Hematopoietic multipotent progenitor cell treated with erythropoietin and hydrocortisone succinate and interleukin-3 and kit ligand, for 8 days (in vitro differentiated cells): ENCODE data around the gene FCHO1.

Experiments
- DNase-seq: peaks from one replicate; pipeline ENCODE4 v3.0.0-alpha.2; 2015

FCHO1 gene, protein sequence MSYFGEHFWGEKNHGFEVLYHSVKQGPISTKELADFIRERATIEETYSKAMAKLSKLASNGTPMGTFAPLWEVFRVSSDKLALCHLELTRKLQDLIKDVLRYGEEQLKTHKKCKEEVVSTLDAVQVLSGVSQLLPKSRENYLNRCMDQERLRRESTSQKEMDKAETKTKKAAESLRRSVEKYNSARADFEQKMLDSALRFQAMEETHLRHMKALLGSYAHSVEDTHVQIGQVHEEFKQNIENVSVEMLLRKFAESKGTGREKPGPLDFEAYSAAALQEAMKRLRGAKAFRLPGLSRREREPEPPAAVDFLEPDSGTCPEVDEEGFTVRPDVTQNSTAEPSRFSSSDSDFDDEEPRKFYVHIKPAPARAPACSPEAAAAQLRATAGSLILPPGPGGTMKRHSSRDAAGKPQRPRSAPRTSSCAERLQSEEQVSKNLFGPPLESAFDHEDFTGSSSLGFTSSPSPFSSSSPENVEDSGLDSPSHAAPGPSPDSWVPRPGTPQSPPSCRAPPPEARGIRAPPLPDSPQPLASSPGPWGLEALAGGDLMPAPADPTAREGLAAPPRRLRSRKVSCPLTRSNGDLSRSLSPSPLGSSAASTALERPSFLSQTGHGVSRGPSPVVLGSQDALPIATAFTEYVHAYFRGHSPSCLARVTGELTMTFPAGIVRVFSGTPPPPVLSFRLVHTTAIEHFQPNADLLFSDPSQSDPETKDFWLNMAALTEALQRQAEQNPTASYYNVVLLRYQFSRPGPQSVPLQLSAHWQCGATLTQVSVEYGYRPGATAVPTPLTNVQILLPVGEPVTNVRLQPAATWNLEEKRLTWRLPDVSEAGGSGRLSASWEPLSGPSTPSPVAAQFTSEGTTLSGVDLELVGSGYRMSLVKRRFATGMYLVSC

DNA sequence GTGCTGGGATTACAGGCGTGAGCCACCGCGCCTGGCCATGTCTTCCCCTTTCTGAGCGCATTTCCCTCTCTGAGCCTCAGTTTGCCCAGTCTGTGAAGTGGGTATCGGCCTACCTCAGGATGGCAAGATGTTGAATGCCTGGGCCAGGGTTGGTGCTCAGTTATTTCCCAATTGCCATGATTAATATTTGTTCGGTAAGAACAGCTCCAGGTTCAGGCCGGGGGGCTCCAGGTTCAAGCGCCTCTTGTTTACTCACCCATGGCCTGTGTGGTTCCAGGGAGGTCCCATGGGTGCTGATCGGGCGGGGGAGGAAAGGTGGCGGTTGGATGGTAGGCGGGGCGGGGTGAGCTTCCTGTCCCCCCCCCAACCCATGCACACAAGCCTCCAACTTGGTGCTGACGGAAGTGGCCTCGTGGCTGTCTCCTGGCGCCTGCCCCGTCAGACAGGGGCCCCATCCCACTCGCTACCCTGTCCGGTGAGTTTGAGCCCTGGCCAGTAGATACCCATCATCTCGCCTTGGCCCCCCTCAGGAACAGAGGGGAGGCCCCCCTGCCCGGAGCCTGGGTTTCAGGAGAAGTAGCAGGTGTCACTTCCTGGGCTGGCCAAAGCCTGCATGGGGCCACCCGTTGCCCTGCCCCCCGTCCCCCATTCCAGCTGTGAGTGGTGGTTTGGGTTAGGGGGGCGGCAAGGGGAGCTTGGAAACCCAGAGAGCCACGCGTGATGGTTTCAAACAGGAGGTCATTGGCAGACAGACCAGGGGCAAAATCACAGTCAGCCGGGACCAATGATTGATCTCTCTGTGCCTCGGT, at the start of gene FCHO1:
Gene FCHO1, plus strand, starts transcription at position 375 of the 809 bp plus-strand sequence. CDS start 3,688 bp downstream, outside the sequence.
- DNase-seq, result peak; percentile 71

DNA sequence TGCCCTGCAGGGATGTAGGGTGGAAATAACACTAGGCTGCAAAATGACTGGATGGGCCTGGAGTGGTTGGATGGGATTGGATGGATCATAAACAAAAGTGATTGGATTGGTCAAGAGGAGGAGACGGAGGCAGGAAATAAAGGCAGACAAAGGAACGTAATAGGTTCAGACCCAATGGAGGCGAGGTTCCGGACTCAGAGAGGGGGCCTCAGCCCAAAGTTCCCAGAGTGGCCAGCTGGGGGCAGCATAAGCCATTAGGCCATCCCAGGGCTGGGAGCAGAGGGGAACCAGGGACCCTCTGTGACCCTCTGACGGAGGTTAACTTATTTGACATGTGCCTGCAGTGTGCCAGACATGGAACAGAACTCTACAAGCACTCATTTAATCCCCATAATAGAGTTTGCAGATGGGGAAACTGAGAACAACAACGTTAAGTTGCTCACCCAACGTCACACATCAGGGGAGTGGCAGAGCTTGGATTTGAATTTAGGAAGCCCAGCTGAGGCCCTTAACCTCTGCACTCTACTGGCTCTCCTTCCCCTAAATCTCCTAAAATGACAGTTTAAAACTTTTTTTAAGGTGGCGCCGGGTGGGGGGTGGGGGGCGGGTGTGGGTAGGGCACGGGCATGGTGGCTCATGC, 47.3 kb upstream of the FCHO1 start:
- DNase-seq, result peak; percentile 58

DNA sequence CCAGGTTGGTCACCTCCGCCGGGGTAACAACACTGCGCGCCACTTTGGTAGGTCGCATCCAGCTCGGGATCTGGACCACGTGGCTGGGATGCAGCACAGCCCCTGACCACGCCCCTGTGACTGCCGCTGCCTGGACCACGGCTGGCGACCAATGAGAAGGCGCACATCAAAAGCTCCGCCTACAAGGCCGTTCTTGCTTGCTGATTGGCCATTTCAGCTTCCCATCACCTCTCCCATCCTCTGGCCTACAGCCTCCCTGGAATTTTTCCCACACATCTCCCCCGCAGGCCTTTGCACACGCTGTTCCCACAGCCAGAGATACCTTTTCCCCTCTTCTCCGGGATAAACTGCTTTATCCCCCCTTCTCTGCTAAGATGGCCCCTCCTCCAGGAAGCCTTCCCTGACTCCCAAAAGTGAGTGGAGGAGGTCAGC, 44.5 kb upstream of the FCHO1 start:
- no peak for DNase-seq

DNA sequence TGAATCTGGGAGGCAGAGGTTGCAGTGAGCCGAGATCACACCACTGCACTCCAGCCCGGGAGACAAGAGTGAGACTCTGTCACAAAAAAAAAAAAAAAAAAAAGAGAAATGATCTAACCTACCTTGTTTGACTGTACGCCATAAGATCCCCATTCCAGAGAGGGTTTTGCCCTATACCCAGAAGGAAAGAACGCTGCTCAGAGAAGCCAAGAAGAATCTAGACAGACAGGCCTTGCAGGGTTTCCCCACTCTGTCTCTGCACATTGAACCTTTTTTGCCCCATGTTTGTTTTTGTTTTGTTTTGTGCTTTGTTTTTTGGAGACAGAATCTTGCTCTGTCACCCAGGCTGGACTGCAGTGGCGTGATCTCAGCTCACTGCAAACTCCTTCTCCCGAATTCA, 39.4 kb upstream of the FCHO1 start:
- DNase-seq, result no peak

DNA sequence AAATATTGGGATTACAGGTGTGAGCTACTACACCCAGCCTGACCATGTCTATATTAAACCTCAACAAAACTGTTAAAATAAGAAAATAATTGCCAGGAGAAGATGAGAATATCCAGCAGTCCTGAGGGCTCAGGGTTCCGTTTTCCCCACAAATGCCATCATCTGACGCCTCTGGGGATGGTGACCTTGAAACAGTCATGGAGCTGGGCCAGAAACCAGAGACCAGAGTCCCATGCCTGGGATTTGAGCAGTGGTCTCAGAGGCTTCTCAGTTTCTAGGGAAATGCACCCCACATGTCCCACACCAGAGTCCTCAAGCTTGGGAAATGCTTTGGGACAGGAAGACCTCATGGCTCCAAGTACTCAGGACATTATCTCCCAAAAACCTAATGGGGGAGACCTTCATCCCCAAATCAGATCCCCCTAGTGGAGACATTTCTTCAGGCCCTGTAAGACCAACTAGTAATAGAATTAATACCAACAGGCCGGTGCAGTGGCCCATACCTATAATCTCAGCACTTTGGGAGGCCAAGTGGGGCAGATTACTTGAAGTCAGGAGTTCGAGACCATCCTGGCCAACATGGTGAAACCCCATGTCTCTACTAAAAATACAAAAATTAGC, 34.9 kb upstream of the FCHO1 start:
- peak; percentile 9 for DNase-seq

DNA sequence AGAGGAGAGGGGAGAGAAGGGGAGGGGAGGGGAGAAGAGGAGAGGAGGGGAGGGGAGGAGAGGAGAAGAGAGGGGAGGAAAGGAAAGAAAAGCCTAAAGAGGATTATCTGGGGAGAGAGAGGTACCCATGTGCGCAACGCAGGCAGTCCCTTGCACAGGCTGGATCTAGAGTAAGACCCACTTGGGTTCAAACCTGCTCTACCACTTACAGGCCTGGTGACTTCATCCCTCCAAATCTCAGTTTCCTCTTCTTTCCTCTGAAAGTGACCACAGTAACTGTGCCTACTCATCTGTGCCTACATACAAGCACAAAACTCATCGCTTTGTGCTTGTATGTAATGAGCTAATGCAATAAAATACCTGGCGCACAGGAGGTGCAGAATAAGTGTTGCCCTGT, 32.7 kb upstream of the FCHO1 start:
- no peak for DNase-seq

DNA sequence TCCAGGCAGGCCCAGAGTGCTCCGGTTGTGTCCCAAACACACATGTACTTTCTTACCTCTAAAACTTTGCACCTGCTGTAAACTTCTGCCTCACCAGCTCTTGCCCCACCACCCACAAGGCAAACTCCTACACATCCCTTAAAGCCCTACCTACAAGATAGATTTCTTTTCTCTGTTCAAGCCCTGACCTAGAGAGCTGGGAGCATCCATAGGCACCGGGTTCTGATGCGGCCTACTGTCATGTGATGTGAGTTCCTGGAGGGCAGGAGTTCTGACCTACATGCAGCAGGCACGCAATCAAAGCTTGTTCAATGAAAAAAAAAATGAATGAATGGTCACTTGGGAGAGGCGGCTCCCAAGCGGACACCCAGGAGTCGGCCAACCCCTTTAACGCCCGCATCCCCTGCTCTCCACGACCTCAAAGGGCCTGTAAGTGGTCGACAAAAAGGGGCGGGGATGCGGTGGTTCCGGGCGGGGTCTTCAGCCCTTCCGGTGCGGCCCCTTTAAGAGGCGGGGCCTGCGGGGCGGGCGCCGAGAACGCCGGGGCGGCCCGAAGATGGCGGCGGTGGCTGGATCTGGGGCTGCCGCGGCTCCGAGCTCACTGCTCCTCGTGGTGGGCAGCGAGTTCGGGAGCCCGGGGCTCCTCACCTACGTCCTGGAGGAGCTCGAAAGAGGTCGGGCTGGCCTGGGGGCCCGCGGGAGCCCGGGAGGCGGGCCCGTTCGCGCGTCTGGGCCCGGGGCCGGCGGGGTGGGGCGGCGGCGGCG, 32.1 kb upstream of the FCHO1 start, which contains the start of gene MAP1S:
Gene MAP1S, plus strand, starts transcription at position 534 of the 765 bp plus-strand sequence. Its CDS starts 23 bp downstream, at position 557.
- peak; percentile 42 for DNase-seq

DNA sequence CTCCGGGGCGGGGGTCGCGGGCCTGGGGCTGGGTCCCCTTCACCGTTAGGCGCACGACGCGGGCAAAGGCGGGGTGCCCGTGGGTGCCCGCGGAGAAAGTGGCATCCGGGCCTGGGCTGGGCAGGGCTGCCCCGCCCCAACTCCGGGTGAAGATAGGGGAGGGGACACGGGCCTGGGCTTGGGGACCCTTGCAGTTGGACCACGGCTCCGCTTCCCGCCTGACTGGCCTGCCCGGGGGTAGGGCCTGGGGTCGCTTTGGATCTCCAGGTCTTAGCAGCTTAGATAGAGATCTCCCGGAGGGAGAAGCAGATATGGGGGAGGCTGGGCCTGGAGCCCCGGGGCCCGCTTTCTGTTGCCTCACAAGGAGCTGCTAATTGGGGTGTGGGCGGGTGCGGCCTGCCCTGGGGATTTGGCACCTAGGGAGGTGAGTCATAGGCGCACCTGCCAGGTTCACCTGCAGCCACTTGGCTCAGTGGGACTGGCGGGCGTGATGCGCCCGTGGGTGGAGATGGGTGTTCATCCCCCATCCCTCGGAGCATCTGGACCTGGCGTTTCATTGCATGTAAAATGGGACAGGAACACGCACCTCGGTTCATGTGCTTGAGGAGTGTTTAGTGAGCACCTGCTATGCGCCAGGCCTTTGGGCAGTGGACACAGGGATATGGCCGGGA, 31.4 kb upstream of the FCHO1 start:
- DNase-seq, result no peak

DNA sequence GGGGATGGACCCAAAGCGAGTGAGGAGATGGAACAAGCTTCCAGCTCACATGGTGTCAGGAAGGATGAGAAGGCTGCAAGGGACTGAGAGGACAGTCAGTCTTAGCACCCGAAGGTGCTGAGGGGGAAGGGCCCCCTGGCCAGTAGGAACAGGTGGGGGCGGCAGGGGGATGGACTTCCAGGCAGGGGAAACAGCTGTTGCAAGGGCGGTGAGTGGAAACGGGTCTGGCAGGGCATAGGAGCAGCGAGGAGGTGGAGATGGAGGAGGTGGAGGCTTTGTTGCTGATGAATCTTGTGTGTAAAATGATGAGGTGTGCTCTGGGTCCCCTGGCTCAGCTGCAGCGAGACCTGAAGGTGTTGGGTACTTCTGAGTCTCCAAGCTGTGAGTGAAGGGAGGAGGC, 30.8 kb upstream of the FCHO1 start:
- no peak for DNase-seq

DNA sequence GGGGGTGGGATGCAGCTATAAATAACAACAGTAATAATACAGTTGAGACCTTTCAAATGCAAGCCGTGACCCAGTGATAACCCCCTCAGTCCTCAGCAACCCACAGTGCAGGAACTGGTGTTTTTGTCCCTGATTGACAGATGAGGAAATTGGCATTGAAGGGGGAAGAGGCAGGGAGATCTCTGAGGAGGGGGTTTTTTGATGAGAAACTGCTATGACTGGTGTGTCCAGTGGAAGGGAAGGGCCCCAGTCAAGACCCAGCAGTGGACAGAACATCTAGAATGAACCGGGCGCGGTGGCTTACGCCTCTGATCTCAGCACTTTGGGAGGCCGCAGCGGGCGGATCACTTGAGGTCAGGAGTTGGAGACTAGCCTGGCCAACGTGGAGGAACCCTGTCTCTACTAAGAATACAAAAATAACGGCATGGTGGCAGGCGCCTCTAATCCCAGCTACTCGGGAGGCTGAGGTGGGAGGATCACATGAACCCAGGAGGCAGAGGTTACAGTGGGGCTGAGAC, 30.1 kb upstream of the FCHO1 start:
- DNase-seq, result no peak

DNA sequence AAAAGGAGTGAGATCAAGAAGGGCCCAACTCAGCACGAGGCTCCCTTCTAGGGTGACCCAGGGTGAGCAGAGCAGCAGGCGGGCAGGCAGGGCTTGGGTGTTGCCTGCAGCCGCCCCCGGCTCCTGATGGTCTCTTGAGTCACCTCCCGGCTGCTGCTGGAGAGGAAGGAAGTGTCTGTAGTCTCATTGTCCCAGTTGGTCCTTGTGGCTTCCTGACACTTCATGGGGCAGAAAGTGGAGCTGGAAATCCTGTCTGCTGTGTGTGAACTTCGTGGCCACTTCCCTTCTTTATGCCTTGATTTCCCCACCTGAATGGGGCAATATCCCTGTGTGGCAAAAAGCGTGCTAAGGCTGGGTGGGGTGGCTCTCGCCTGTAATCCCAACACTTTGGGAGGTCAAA, 29.5 kb upstream of the FCHO1 start:
- DNase-seq, result no peak

DNA sequence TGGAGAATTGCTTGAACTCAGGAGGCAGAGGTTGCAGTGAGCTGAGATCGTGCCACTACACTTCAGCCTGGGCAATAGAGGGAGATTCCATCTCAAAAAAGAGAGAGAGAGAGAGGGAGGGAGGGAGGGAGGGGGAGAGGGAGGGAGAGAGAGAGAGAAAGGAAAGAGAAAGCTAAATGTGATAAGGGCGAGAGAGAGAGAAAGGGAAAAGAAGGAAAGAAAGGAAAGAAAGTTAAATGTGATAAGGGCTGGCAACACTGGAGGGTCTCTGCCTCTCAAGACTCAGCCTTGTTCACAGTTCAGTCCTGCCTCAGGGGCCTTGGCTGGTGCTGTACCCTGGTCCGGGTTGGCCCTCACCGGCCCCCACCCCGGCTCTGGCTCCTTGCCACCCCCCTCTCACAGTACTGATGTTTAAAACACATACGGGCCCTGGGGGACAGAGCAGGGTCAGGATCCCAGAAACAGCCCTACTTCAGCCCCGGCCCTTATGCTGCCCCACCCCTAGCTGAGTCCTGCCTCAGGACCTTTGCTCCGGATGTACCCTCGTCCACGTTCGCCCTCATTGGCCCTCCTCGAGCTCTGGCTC, 28.5 kb upstream of the FCHO1 start:
- no peak for DNase-seq

DNA sequence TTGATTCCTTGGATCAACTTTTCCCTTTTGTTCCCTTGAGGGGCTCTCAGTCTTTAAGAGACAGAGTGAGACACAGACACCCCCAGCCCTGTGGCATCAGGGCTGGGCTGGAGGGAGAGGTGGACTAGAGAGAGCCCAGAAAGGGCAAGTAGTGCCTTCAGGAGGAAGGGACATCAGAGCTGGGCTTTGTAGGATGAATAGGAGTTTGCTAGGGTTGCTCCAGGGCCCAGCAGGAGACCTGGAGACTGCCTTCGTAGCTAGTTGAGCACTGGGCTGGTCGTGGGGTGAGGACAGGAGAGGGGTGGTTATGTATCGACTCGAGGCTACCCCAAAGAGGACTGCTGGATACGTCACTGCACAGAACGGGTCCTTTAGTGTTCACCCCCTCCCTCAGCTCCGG, 26.6 kb upstream of the FCHO1 start:
- no peak for DNase-seq

DNA sequence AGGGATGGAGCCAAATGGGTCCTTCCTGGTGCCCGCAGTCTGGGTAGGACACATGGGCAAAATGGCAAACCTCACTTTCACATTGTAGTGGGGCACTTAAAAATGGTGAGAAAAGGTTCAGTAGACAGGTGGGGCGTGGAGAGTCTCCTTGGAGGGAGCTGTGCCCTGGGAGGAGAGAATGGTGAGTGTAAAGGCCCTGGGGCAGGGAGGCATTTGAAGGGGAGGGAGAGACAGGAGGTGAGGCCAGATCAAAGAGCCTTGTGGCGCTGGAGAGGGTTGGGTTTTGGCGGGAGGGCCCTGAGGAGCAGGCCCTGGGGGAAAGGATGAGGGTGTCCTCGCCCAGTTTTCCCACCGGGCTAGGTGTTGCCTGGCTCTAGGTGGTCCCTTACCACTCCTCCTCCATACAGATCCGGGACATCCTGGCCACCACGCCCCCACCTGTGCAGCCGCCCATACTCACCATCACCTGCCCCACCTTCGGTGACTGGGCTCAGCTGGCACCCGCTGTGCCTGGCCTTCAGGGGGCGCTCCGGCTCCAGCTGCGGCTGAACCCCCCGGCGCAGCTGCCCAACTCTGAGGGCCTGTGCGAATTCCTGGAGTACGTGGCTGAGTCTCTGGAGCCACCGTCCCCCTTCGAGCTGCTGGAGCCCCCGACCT, 25.7 kb upstream of the FCHO1 start:
- DNase-seq, result no peak

DNA sequence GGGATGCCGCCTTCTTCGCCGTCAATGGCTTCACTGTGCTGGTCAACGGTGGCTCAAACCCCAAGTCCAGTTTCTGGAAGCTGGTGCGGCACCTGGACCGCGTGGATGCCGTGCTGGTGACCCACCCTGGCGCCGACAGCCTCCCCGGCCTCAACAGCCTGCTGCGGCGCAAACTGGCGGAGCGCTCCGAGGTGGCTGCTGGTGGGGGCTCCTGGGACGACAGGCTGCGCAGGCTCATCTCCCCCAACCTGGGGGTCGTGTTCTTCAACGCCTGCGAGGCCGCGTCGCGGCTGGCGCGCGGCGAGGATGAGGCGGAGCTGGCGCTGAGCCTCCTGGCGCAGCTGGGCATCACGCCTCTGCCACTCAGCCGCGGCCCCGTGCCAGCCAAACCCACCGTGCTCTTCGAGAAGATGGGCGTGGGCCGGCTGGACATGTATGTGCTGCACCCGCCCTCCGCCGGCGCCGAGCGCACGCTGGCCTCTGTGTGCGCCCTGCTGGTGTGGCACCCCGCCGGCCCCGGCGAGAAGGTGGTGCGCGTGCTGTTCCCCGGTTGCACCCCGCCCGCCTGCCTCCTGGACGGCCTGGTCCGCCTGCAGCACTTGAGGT, 25.0 kb upstream of the FCHO1 start:
- DNase-seq, result no peak

DNA sequence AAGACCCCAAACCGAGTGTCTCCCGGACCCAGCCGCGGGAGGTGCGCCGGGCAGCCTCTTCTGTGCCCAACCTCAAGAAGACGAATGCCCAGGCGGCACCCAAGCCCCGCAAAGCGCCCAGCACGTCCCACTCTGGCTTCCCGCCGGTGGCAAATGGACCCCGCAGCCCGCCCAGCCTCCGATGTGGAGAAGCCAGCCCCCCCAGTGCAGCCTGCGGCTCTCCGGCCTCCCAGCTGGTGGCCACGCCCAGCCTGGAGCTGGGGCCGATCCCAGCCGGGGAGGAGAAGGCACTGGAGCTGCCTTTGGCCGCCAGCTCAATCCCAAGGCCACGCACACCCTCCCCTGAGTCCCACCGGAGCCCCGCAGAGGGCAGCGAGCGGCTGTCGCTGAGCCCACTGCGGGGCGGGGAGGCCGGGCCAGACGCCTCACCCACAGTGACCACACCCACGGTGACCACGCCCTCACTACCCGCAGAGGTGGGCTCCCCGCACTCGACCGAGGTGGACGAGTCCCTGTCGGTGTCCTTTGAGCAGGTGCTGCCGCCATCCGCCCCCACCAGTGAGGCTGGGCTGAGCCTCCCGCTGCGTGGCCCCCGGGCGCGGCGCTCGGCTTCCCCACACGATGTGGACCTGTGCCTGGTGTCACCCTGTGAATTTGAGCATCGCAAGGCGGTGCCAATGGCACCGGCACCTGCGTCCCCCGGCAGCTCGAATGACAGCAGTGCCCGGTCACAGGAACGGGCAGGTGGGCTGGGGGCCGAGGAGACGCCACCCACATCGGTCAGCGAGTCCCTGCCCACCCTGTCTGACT, 24.1 kb upstream of the FCHO1 start:
- DNase-seq, result no peak

DNA sequence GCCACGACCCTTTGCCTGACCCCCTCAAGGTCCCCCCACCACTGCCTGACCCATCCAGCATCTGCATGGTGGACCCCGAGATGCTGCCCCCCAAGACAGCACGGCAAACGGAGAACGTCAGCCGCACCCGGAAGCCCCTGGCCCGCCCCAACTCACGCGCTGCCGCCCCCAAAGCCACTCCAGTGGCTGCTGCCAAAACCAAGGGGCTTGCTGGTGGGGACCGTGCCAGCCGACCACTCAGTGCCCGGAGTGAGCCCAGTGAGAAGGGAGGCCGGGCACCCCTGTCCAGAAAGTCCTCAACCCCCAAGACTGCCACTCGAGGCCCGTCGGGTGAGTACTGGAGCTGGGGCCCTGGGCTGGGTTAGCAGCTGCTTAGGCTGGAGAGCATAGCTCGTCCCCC, 23.4 kb upstream of the FCHO1 start:
- no peak for DNase-seq

DNA sequence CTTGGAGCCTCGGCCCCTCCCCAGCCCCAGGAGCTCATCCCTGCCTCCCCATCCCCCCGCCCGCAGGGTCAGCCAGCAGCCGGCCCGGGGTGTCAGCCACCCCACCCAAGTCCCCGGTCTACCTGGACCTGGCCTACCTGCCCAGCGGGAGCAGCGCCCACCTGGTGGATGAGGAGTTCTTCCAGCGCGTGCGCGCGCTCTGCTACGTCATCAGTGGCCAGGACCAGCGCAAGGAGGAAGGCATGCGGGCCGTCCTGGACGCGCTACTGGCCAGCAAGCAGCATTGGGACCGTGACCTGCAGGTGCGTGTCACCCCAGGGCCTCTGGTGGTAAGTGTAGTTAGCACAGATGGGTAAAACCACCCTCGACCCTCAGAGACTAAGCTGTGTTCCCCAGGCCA, 18.1 kb upstream of the FCHO1 start:
- no peak for DNase-seq
